Measurements from ENCODE around the gene ROR1.

Gene ROR1

GRCh38 chr1:63773815-63774616, at the start of gene ROR1:
Gene ROR1 (plus strand): TSS chr1:63774017.
- in situ Hi-C loops (cut with MboI; ENCODE audit: low sequenced_read_pairs) = no loop called here

- in situ Hi-C loops (cut with MboI; ENCODE audit: low sequenced_read_pairs) = no loop called here
Measured at GRCh38 chr1:63724375-63724899, 49.4 kb upstream of the ROR1 start.

- in situ Hi-C loops (cut with MboI; ENCODE audit: low sequenced_read_pairs) = no loop called here
Measured at GRCh38 chr1:63728611-63729226, 45.1 kb upstream of the ROR1 start.

GRCh38 chr1:63729227-63729620, 44.6 kb upstream of the ROR1 start:
- in situ Hi-C loops (cut with MboI; ENCODE audit: low sequenced_read_pairs) = no loop called here

GRCh38 chr1:63730211-63730610, 43.6 kb upstream of the ROR1 start:
- in situ Hi-C loops (cut with MboI; ENCODE audit: low sequenced_read_pairs) = no loop called here

- in situ Hi-C loops (cut with MboI; ENCODE audit: low sequenced_read_pairs) = no loop called here
Measured at GRCh38 chr1:63731117-63732043, 42.4 kb upstream of the ROR1 start.

- in situ Hi-C loops (cut with MboI; ENCODE audit: low sequenced_read_pairs) = no loop called here
Measured at GRCh38 chr1:63732666-63733065, 41.2 kb upstream of the ROR1 start.

GRCh38 chr1:63738772-63739171, 35.0 kb upstream of the ROR1 start:
- in situ Hi-C loops (cut with MboI; ENCODE audit: low sequenced_read_pairs) = no loop called here

- in situ Hi-C loops (cut with MboI; ENCODE audit: low sequenced_read_pairs) = no loop called here
Measured at GRCh38 chr1:63739452-63739851, 34.4 kb upstream of the ROR1 start.

GRCh38 chr1:63740432-63740831, 33.4 kb upstream of the ROR1 start:
- in situ Hi-C loops (cut with MboI; ENCODE audit: low sequenced_read_pairs) = no loop called here

GRCh38 chr1:63742526-63742925, 31.3 kb upstream of the ROR1 start:
- in situ Hi-C loops (cut with MboI; ENCODE audit: low sequenced_read_pairs) = no loop called here

GRCh38 chr1:63743781-63744180, 30.0 kb upstream of the ROR1 start:
- in situ Hi-C loops (cut with MboI; ENCODE audit: low sequenced_read_pairs) = no loop called here

GRCh38 chr1:63746129-63746864, 27.5 kb upstream of the ROR1 start:
- in situ Hi-C loops (cut with MboI; ENCODE audit: low sequenced_read_pairs) = no loop called here

- in situ Hi-C loops (cut with MboI; ENCODE audit: low sequenced_read_pairs) = no loop called here
Measured at GRCh38 chr1:63747445-63747844, 26.4 kb upstream of the ROR1 start.

- in situ Hi-C loops (cut with MboI; ENCODE audit: low sequenced_read_pairs) = no loop called here
Measured at GRCh38 chr1:63748046-63748580, 25.7 kb upstream of the ROR1 start.

- in situ Hi-C loops (cut with MboI; ENCODE audit: low sequenced_read_pairs) = no loop called here
Measured at GRCh38 chr1:63748641-63749040, 25.2 kb upstream of the ROR1 start.

- in situ Hi-C loops (cut with MboI; ENCODE audit: low sequenced_read_pairs) = no loop called here
Measured at GRCh38 chr1:63750721-63751120, 23.1 kb upstream of the ROR1 start.

- in situ Hi-C loops (cut with MboI; ENCODE audit: low sequenced_read_pairs) = no loop called here
Measured at GRCh38 chr1:63752176-63752575, 21.6 kb upstream of the ROR1 start.

GRCh38 chr1:63753591-63753990, 20.2 kb upstream of the ROR1 start:
- in situ Hi-C loops (cut with MboI; ENCODE audit: low sequenced_read_pairs) = no loop called here

GRCh38 chr1:63756839-63757238, 17.0 kb upstream of the ROR1 start:
- in situ Hi-C loops (cut with MboI; ENCODE audit: low sequenced_read_pairs) = no loop called here
